ENCODE data around the gene ARNT2.

Gene ARNT2

GRCh38 chr15:80578206-80578595 is 174.0 kb downstream of the ARNT2 start:
- ATAC-seq (replicated peaks; ENCODE audit: extremely low read depth, poor library complexity, severe bottlenecking): no peak
- no peak for DNase-seq (ENCODE audit: low spot score in 2 of 2)
- no peak overlapping the region for H3K27ac Mint-ChIP-seq (ENCODE audit: low read depth)
- H3K4me1 Mint-ChIP-seq: no peaks in the 10 kb centered on the region
- no peak overlapping the region for H3K4me3 Mint-ChIP-seq
- no peaks in the 10 kb centered on the region for H3K9me3 Mint-ChIP-seq
- peaks cover 20% of the 10 kb centered on the region for H3K27me3 Mint-ChIP-seq
- H3K36me3 Mint-ChIP-seq (ENCODE audit: insufficient read depth): no peaks in the 10 kb centered on the region

- no peak for DNase-seq (ENCODE audit: low spot score in 2 of 2)
Measured at GRCh38 chr15:80578871-80579270, 174.7 kb downstream of the ARNT2 start.

GRCh38 chr15:80579611-80580010 is 175.4 kb downstream of the ARNT2 start:
- Mint-ChIP-seq H3K9me3 (no peaks in the 10 kb centered on the region), H3K4me3 (no peak overlapping the region), H3K27me3 (peaks cover 15% of the 10 kb centered on the region), H3K4me1 (no peaks in the 10 kb centered on the region), H3K36me3 (ENCODE audit: insufficient read depth) (no peaks in the 10 kb centered on the region), H3K27ac (ENCODE audit: low read depth) (no peak overlapping the region)
- DNase-seq (ENCODE audit: low spot score in 2 of 2) (no peak), ATAC-seq (replicated peaks; ENCODE audit: extremely low read depth, poor library complexity, severe bottlenecking) (no peak)

More at GRCh38 chr15:80578871-80579270, 174.7 kb downstream of the ARNT2 start:
- no peak for ATAC-seq (replicated peaks; ENCODE audit: extremely low read depth, poor library complexity, severe bottlenecking)
- no peak overlapping the region for H3K27ac Mint-ChIP-seq (ENCODE audit: low read depth)
- H3K36me3 Mint-ChIP-seq (ENCODE audit: insufficient read depth): no peaks in the 10 kb centered on the region
- no peaks in the 10 kb centered on the region for H3K9me3 Mint-ChIP-seq
- H3K4me3 Mint-ChIP-seq: no peak overlapping the region
- H3K4me1 Mint-ChIP-seq: no peaks in the 10 kb centered on the region
- H3K27me3 Mint-ChIP-seq: peaks cover 15% of the 10 kb centered on the region

GRCh38 chr15:80580106-80580505 is 175.9 kb downstream of the ARNT2 start:
- Mint-ChIP-seq H3K36me3 (ENCODE audit: insufficient read depth) (no peaks in the 10 kb centered on the region), H3K27me3 (peaks cover 10% of the 10 kb centered on the region), H3K4me1 (no peaks in the 10 kb centered on the region), H3K27ac (ENCODE audit: low read depth) (no peak overlapping the region), H3K4me3 (no peak overlapping the region), H3K9me3 (no peaks in the 10 kb centered on the region)
- DNase-seq (ENCODE audit: low spot score in 2 of 2) (no peak), ATAC-seq (replicated peaks; ENCODE audit: extremely low read depth, poor library complexity, severe bottlenecking) (no peak)

GRCh38 chr15:80580536-80581260 is 176.5 kb downstream of the ARNT2 start:
- DNase-seq (ENCODE audit: low spot score in 2 of 2): no peak
- Mint-ChIP-seq H3K27me3 (peaks cover 6% of the 10 kb centered on the region), H3K4me3 (no peak overlapping the region), H3K4me1 (no peaks in the 10 kb centered on the region), H3K36me3 (ENCODE audit: insufficient read depth) (no peaks in the 10 kb centered on the region), H3K9me3 (no peaks in the 10 kb centered on the region), H3K27ac (ENCODE audit: low read depth) (no peak overlapping the region)
- ATAC-seq (replicated peaks; ENCODE audit: extremely low read depth, poor library complexity, severe bottlenecking): no peak

GRCh38 chr15:80581976-80582375 is 177.8 kb downstream of the ARNT2 start:
- H3K4me1 Mint-ChIP-seq: no peaks in the 10 kb centered on the region
- ATAC-seq (replicated peaks; ENCODE audit: extremely low read depth, poor library complexity, severe bottlenecking) (no peak), DNase-seq (ENCODE audit: low spot score in 2 of 2) (no peak)
- no peak overlapping the region for H3K27ac Mint-ChIP-seq (ENCODE audit: low read depth)
- no peak overlapping the region for H3K4me3 Mint-ChIP-seq
- no peaks in the 10 kb centered on the region for H3K9me3 Mint-ChIP-seq
- H3K27me3 Mint-ChIP-seq: peaks cover 6% of the 10 kb centered on the region
- no peaks in the 10 kb centered on the region for H3K36me3 Mint-ChIP-seq (ENCODE audit: insufficient read depth)

GRCh38 chr15:80582816-80583423 is 178.7 kb downstream of the ARNT2 start:
- Mint-ChIP-seq H3K4me1 (no peaks in the 10 kb centered on the region), H3K27me3 (peaks cover 3% of the 10 kb centered on the region), H3K9me3 (no peaks in the 10 kb centered on the region), H3K36me3 (ENCODE audit: insufficient read depth) (no peaks in the 10 kb centered on the region), H3K4me3 (no peak overlapping the region), H3K27ac (ENCODE audit: low read depth) (no peak overlapping the region)
- DNase-seq (ENCODE audit: low spot score in 2 of 2) (no peak), ATAC-seq (replicated peaks; ENCODE audit: extremely low read depth, poor library complexity, severe bottlenecking) (no peak)

GRCh38 chr15:80584561-80584964 is 180.4 kb downstream of the ARNT2 start:
- Mint-ChIP-seq H3K27ac (ENCODE audit: low read depth) (no peak overlapping the region), H3K4me3 (no peak overlapping the region), H3K27me3 (no peaks in the 10 kb centered on the region), H3K4me1 (no peaks in the 10 kb centered on the region), H3K36me3 (ENCODE audit: insufficient read depth) (no peaks in the 10 kb centered on the region), H3K9me3 (no peaks in the 10 kb centered on the region)
- DNase-seq (ENCODE audit: low spot score in 2 of 2): no peak
- ATAC-seq (replicated peaks; ENCODE audit: extremely low read depth, poor library complexity, severe bottlenecking): no peak

GRCh38 chr15:80584973-80585525 is 180.9 kb downstream of the ARNT2 start:
- DNase-seq (ENCODE audit: low spot score in 2 of 2): no peak
- Mint-ChIP-seq H3K36me3 (ENCODE audit: insufficient read depth) (no peaks in the 10 kb centered on the region), H3K27me3 (no peaks in the 10 kb centered on the region), H3K4me3 (no peak overlapping the region), H3K4me1 (no peaks in the 10 kb centered on the region), H3K9me3 (no peaks in the 10 kb centered on the region), H3K27ac (ENCODE audit: low read depth) (no peak overlapping the region)
- no peak for ATAC-seq (replicated peaks; ENCODE audit: extremely low read depth, poor library complexity, severe bottlenecking)

GRCh38 chr15:80585544-80586018 is 181.4 kb downstream of the ARNT2 start:
- ATAC-seq (replicated peaks; ENCODE audit: extremely low read depth, poor library complexity, severe bottlenecking): no peak
- H3K36me3 Mint-ChIP-seq (ENCODE audit: insufficient read depth): no peaks in the 10 kb centered on the region
- DNase-seq (ENCODE audit: low spot score in 2 of 2): no peak
- no peak overlapping the region for H3K27ac Mint-ChIP-seq (ENCODE audit: low read depth)
- no peak overlapping the region for H3K4me3 Mint-ChIP-seq
- no peaks in the 10 kb centered on the region for H3K4me1 Mint-ChIP-seq
- no peaks in the 10 kb centered on the region for H3K27me3 Mint-ChIP-seq
- H3K9me3 Mint-ChIP-seq: no peaks in the 10 kb centered on the region

- H3K36me3 Mint-ChIP-seq (ENCODE audit: insufficient read depth): no peaks in the 10 kb centered on the region
- H3K4me1 Mint-ChIP-seq: no peaks in the 10 kb centered on the region
- ATAC-seq (replicated peaks; ENCODE audit: extremely low read depth, poor library complexity, severe bottlenecking) (no peak), DNase-seq (ENCODE audit: low spot score in 2 of 2) (no peak)
- no peaks in the 10 kb centered on the region for H3K9me3 Mint-ChIP-seq
- H3K27me3 Mint-ChIP-seq: no peaks in the 10 kb centered on the region
- H3K4me3 Mint-ChIP-seq: no peak overlapping the region
- no peak overlapping the region for H3K27ac Mint-ChIP-seq (ENCODE audit: low read depth)
Measured at GRCh38 chr15:80586161-80586560, 182.0 kb downstream of the ARNT2 start.

GRCh38 chr15:80587007-80587406 is 182.8 kb downstream of the ARNT2 start:
- Mint-ChIP-seq H3K4me3 (no peak overlapping the region), H3K9me3 (no peaks in the 10 kb centered on the region), H3K36me3 (ENCODE audit: insufficient read depth) (no peaks in the 10 kb centered on the region), H3K4me1 (no peaks in the 10 kb centered on the region), H3K27ac (ENCODE audit: low read depth) (no peak overlapping the region), H3K27me3 (no peaks in the 10 kb centered on the region)
- no peak for ATAC-seq (replicated peaks; ENCODE audit: extremely low read depth, poor library complexity, severe bottlenecking)
- no peak for DNase-seq (ENCODE audit: low spot score in 2 of 2)

- Mint-ChIP-seq H3K27me3 (no peaks in the 10 kb centered on the region), H3K4me1 (no peaks in the 10 kb centered on the region), H3K9me3 (no peaks in the 10 kb centered on the region), H3K4me3 (no peak overlapping the region), H3K36me3 (ENCODE audit: insufficient read depth) (no peaks in the 10 kb centered on the region), H3K27ac (ENCODE audit: low read depth) (no peak overlapping the region)
- DNase-seq (ENCODE audit: low spot score in 2 of 2) (no peak), ATAC-seq (replicated peaks; ENCODE audit: extremely low read depth, poor library complexity, severe bottlenecking) (no peak)
Measured at GRCh38 chr15:80587816-80588456, 183.8 kb downstream of the ARNT2 start.
